Neural crest cell (in vitro differentiated cells): ENCODE results near the gene SCD5. TPM values are rescaled to one million over a fixed set of nuclear protein-coding genes. Genes with fewer than 3 reads are reported as not detected.
A peak's percentile ranks its signal among the peaks of the same experiment; 100 is the strongest.

Experiments used
- DNase-seq: peaks from one replicate; pipeline ENCODE4 v3.0.0; 2021; ENCODE audit warnings: low read depth, mixed read lengths, low spot score
- H3K27ac Mint-ChIP-seq: one replicate; pipeline ENCODE4 v1.8.0; 2021; ENCODE audit warnings: mild to moderate bottlenecking, mixed read lengths; ENCODE audit not compliant: unreplicated experiment
- H3K27me3 Mint-ChIP-seq: 2 replicates; pipeline ENCODE4 v1.8.0; 2021; ENCODE audit warnings: low read depth, mild to moderate bottlenecking, mixed read lengths
- H3K36me3 Mint-ChIP-seq: 2 replicates; pipeline ENCODE4 v1.8.0; 2021; ENCODE audit warnings: low read depth, mild to moderate bottlenecking, mixed read lengths
- H3K4me1 Mint-ChIP-seq: 2 replicates; pipeline ENCODE4 v1.8.0; 2021; ENCODE audit warnings: mixed read lengths
- H3K4me3 Mint-ChIP-seq: one replicate; pipeline ENCODE4 v1.8.0; 2021; ENCODE audit warnings: mild to moderate bottlenecking, mixed read lengths
- H3K9me3 Mint-ChIP-seq: 2 replicates; pipeline ENCODE4 v1.8.0; 2021; ENCODE audit warnings: mixed read lengths
- total RNA-seq: library from RNA; stranded (reverse); gene quantifications from 2 replicates; pipeline ENCODE4 v1.2.1, GENCODE V29; 2021
- TF ChIP-seq, protein P1 (sequence below): fragments of 200-600 bp; sonication (generic); conservative IDR thresholded peaks from 2 replicates; pipeline ENCODE4 v1.5.0; 2021; ENCODE audit warnings: antibody characterized with exemption, mild to moderate bottlenecking

The SCD5 gene
- total RNA-seq, 1 donor from 2014 or later, result 40.7 TPM

DNA sequence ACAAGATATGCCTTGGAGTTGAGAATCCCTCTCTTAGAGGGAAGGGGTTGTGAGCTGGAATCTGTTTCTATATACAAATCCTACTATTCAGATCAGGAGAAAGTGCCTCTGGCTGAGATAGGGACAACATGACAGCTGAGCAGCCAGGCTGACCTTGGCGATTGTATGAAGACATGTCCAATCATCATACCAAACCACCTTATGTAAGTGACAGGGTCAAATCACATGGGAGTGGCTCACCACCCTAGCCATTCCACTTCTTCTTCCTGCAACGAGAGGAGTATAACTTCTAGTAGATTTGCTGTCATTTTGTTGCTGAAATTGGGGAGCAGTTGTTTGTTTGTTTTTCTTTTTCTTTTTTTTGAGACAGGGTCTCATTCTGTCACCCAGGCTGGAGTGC, 188.6 kb downstream of the SCD5 start:
- Mint-ChIP-seq H3K27ac (peak overlapping the region; percentile 35), H3K36me3 (no peaks in the 10 kb centered on the region), H3K4me1 (peaks cover 20% of the 10 kb centered on the region), H3K9me3 (no peaks in the 10 kb centered on the region), H3K27me3 (peaks cover 2% of the 10 kb centered on the region), H3K4me3 (no peak overlapping the region)
- TF ChIP-seq, protein P1, sequence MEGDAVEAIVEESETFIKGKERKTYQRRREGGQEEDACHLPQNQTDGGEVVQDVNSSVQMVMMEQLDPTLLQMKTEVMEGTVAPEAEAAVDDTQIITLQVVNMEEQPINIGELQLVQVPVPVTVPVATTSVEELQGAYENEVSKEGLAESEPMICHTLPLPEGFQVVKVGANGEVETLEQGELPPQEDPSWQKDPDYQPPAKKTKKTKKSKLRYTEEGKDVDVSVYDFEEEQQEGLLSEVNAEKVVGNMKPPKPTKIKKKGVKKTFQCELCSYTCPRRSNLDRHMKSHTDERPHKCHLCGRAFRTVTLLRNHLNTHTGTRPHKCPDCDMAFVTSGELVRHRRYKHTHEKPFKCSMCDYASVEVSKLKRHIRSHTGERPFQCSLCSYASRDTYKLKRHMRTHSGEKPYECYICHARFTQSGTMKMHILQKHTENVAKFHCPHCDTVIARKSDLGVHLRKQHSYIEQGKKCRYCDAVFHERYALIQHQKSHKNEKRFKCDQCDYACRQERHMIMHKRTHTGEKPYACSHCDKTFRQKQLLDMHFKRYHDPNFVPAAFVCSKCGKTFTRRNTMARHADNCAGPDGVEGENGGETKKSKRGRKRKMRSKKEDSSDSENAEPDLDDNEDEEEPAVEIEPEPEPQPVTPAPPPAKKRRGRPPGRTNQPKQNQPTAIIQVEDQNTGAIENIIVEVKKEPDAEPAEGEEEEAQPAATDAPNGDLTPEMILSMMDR, result no peak
- no peak for DNase-seq

DNA sequence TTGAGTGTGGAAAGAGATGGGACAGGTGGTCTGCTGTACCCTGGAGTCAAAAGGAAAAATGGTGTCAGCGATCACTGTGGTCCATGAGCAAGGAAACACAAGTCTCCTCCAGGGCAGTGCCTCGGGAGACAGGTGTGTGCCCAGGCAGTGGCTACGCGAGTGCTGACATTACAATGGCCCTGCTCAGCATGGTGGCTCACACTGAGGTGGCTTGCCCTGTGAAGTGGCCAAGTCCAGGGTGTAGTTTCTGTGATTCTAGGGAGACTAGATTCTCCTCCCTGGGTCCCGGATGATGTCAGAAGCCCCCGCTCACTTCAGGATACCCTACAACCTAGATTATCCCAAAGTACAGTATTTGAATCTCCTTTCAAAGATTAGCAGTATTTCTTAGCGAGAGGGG, 192.0 kb downstream of the SCD5 start:
- TF ChIP-seq, protein P1, result no peak
- H3K4me1 Mint-ChIP-seq, result peaks cover 14% of the 10 kb centered on the region
- no peak overlapping the region for H3K27ac Mint-ChIP-seq
- H3K4me3 Mint-ChIP-seq, result no peak overlapping the region
- no peak for DNase-seq
- no peaks in the 10 kb centered on the region for H3K36me3 Mint-ChIP-seq
- H3K27me3 Mint-ChIP-seq, result no peaks in the 10 kb centered on the region
- H3K9me3 Mint-ChIP-seq, result no peaks in the 10 kb centered on the region

DNA sequence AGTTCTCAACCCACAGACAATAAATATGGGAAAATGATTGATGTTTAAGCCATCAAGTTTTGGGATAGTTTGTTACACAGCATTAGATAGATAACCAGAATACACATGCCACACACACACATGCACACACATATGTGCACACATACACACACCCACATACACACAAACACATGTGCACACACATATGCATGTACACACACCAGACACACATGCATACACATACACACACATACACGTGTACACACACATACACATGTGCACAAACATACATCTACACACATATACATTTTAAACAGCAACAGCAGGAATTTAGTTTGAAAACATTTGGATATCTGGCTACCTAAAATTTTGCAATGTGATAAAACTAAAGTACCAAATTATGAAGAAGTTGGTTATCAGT, 194.1 kb downstream of the SCD5 start:
- H3K36me3 Mint-ChIP-seq, result no peaks in the 10 kb centered on the region
- no peaks in the 10 kb centered on the region for H3K27me3 Mint-ChIP-seq
- no peaks in the 10 kb centered on the region for H3K9me3 Mint-ChIP-seq
- TF ChIP-seq, protein P1, result no peak
- H3K4me3 Mint-ChIP-seq, result no peak overlapping the region
- H3K27ac Mint-ChIP-seq, result no peak overlapping the region
- DNase-seq, result no peak
- H3K4me1 Mint-ChIP-seq, result peaks cover 4% of the 10 kb centered on the region

DNA sequence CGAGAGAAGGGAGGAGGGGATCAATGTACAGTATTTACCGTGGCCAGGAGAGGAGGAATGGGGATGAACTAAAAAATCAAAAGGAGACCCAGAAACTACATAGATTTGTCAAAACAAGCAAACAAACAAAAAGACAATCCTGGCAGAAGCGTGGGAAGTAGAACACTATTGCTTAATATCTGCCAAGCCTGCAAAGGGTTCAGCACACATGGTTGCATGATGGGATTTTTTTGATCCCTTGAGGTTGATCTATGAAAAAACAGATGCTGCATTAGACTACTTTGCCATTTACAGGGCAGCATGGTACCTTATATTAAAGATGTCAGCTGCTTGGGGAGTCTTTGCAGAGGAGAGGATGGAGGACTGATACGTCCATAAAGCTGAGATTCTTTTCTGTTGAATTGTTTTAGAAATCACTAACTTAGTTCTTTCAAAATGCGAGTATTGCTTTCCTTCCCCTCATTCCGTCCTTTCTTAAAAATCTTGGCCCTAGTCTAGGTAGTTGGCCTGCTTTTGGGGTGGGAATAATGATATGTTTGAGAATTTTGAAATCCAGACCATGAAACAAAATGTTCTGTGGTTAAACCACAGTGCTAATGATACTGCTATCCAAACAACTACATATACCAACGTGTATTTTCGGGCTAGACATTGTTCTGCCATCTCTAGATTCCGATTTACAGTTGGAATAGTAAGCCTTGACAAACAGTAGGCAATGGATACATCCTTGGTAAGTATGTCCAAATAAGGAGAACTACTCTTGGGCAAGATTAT, 197.2 kb downstream of the SCD5 start:
- H3K27me3 Mint-ChIP-seq, result no peaks in the 10 kb centered on the region
- no peaks in the 10 kb centered on the region for H3K9me3 Mint-ChIP-seq
- no peak overlapping the region for H3K4me3 Mint-ChIP-seq
- H3K27ac Mint-ChIP-seq, result no peak overlapping the region
- TF ChIP-seq, protein P1, result no peak
- H3K36me3 Mint-ChIP-seq, result no peaks in the 10 kb centered on the region
- no peak for DNase-seq
- no peaks in the 10 kb centered on the region for H3K4me1 Mint-ChIP-seq

DNA sequence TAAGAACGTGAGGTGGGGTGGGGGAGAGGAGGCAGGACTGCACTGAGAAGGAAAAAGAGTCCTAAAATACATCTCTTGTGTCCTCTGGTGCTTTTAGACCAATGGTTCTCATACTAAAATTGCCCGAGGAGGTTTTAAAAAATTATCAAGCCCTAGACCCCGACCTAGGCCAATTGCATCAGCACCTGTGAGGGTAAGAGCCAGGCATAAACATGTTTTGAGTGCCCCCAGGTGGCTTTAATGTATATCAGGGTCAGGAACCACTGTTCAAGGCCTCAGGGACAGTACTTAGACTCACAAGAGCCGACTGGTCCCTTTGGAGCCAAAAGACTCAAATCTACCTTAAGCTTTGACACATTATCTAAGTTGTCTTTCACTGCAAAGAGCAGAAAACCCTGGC, 199.3 kb downstream of the SCD5 start:
- peaks cover 8% of the 10 kb centered on the region for H3K4me1 Mint-ChIP-seq
- H3K36me3 Mint-ChIP-seq, result no peaks in the 10 kb centered on the region
- no peaks in the 10 kb centered on the region for H3K9me3 Mint-ChIP-seq
- TF ChIP-seq, protein P1, result no peak
- no peak overlapping the region for H3K4me3 Mint-ChIP-seq
- DNase-seq, result no peak
- H3K27ac Mint-ChIP-seq, result no peak overlapping the region
- H3K27me3 Mint-ChIP-seq, result no peaks in the 10 kb centered on the region
